HPDE6-E6E7 (cell line): Measurements from ENCODE around the gene SERPINE2.
"Not testable (repeated sequence)": the region's sequence is repeated elsewhere in the genome, so short reads cannot be mapped to it uniquely, and the experiment has no call there.

ENCODE experiments used
- DNase-seq: peaks from one replicate; pipeline ENCODE4 v3.0.0; 2011; ENCODE audit warnings: missing footprints; ENCODE audit errors: extremely low spot score

SERPINE2 gene

GRCh38 chr2:223944166-223944702 lies 94.9 kb downstream of the SERPINE2 start:
- DNase-seq, result peak; percentile 22

GRCh38 chr2:223943561-223944008 lies 95.5 kb downstream of the SERPINE2 start:
- no peak for DNase-seq

GRCh38 chr2:223943135-223943534 lies 96.0 kb downstream of the SERPINE2 start:
- no peak for DNase-seq

GRCh38 chr2:223941579-223942277 lies 97.4 kb downstream of the SERPINE2 start:
- DNase-seq, result peak; percentile 14

- DNase-seq, result not testable (repeated sequence)
Measured at GRCh38 chr2:223939438-223939837, 99.6 kb downstream of the SERPINE2 start.

GRCh38 chr2:223937535-223937934 lies 101.6 kb downstream of the SERPINE2 start:
- DNase-seq, result no peak

GRCh38 chr2:223936862-223937326 lies 102.2 kb downstream of the SERPINE2 start:
- DNase-seq, result no peak

GRCh38 chr2:223935459-223936125 lies 103.5 kb downstream of the SERPINE2 start:
- no peak for DNase-seq

- DNase-seq, result no peak
Measured at GRCh38 chr2:223934870-223935269, 104.2 kb downstream of the SERPINE2 start.

- DNase-seq, result no peak
Measured at GRCh38 chr2:223932816-223933800, 106.0 kb downstream of the SERPINE2 start.

GRCh38 chr2:223930103-223930976 lies 108.7 kb downstream of the SERPINE2 start:
- DNase-seq, result no peak

GRCh38 chr2:223929571-223930102 lies 109.4 kb downstream of the SERPINE2 start:
- DNase-seq, result no peak

- DNase-seq, result no peak
Measured at GRCh38 chr2:223928113-223929006, 110.7 kb downstream of the SERPINE2 start.

- DNase-seq, result no peak
Measured at GRCh38 chr2:223925106-223925505, 114.0 kb downstream of the SERPINE2 start.
